ENCODE measurements around the gene METTL16. TPM values are rescaled to one million over a fixed set of nuclear protein-coding genes. Genes with fewer than 3 reads are reported as not detected.

The METTL16 gene
- total and polyA plus RNA-seq, 2 experiments from 2014 or later = 40.1 to 80.8 TPM

GRCh38 chr17:2455956-2456355 lies 55.7 kb downstream of the METTL16 start (continued):
- TF ChIP-seq JUNB (IDR thresholded peaks at IDR 0.05; ENCODE audit: unreplicated experiment) (no peak), NANOG (IDR thresholded peaks at IDR 0.05; ENCODE audit: borderline replicate concordance) (no peak)

GRCh38 chr17:2453866-2454265 lies 57.8 kb downstream of the METTL16 start:
- Histone ChIP-seq H3K9me2 (ENCODE audit: insufficient read depth) (no peaks in the 10 kb centered on the region), H3K36me3 (ENCODE audit: insufficient read depth) (no peaks in the 10 kb centered on the region; the same call in 1 of the 2 replicates), H3K4me2 (no peak overlapping the region), H3K27me3 (ENCODE audit: insufficient read depth) (no peaks in the 10 kb centered on the region), H3K4me1 (ENCODE audit: insufficient read depth) (0 out of 2 replicates have a peak, but pooled peaks cover 8% of the 10 kb centered on the region), H3K79me2 (replicated peaks; ENCODE audit: insufficient read depth) (0 out of 2 replicates have a peak, but pooled peaks cover 4% of the 10 kb centered on the region), H2AFZ (no peak overlapping the region), H3K27ac (ENCODE audit: low read depth) (no peak overlapping the region), H4K20me1 (replicated peaks; ENCODE audit: insufficient read depth) (peaks cover 2% of the 10 kb centered on the region), H3F3A (replicated peaks; ENCODE audit: low read depth) (no peaks in the 10 kb centered on the region; the same call in 1 of the 2 replicates), H3K4me3 (no peak overlapping the region)
- peaks cover 32% of the 10 kb centered on the region for H3K36me3 Mint-ChIP-seq (ENCODE audit: low read depth)
- H3K27ac Mint-ChIP-seq = no peak overlapping the region
- no peak for ATAC-seq
- H3K9me3 Mint-ChIP-seq = peaks cover 4% of the 10 kb centered on the region; the same call in 1 of the 3 replicates
- H3K4me1 Mint-ChIP-seq = peaks cover 4% of the 10 kb centered on the region; the same call in 2 of the 3 replicates
- TF ChIP-seq POLR2AphosphoS5 (IDR thresholded peaks at IDR 0.05; ENCODE audit: low read depth) (no peak), CREB1 (CRISPR knock-in tag; IDR thresholded peaks at IDR 0.05; ENCODE audit: low read depth) (no peak), STAT1 (IDR thresholded peaks at IDR 0.05; ENCODE audit: unreplicated experiment) (no peak), ETS1 (IDR thresholded peaks at IDR 0.05) (no peak), EZH2phosphoT487 (IDR thresholded peaks at IDR 0.05; ENCODE audit: unreplicated experiment) (no peak), ZNF462 (CRISPR knock-in tag; IDR thresholded peaks at IDR 0.05) (no peak), EZH2 (IDR thresholded peaks at IDR 0.05; ENCODE audit: low read depth, unreplicated experiment) (no peak), NANOG (IDR thresholded peaks at IDR 0.05; ENCODE audit: borderline replicate concordance) (no peak), JUNB (IDR thresholded peaks at IDR 0.05; ENCODE audit: unreplicated experiment) (no peak), ZNF114 (CRISPR knock-in tag; IDR thresholded peaks at IDR 0.05) (no peak), REST (IDR thresholded peaks at IDR 0.05; ENCODE audit: unreplicated experiment) (no peak), CTCF (conservative IDR thresholded peaks at IDR 0.05; ENCODE audit: low read depth in 2 of 2) (no peak), ZNF331 (CRISPR knock-in tag; IDR thresholded peaks at IDR 0.05; ENCODE audit: low read depth) (no peak)
- no peak for DNase-seq (ENCODE audit: low spot score)
- H3K27me3 Mint-ChIP-seq (ENCODE audit: insufficient read depth, low read depth, poor library complexity) = peaks cover 1% of the 10 kb centered on the region
- no peak overlapping the region for H3K4me3 Mint-ChIP-seq

Measured in GM23338 (cell line).